GM21576 (cell line): Measurements from ENCODE around the gene SFTPA1.
"Not testable (repeated sequence)": the region's sequence is repeated elsewhere in the genome, so short reads cannot be mapped to it uniquely, and the experiment has no call there.

Experiments
- ATAC-seq: cut with Tn5 transposase; IDR thresholded peaks from one replicate; pipeline ENCODE4 v1.9.1; 2021; ENCODE audit warnings: mild to moderate bottlenecking, moderate library complexity; ENCODE audit not compliant: unreplicated experiment

SFTPA1 gene

GRCh38 chr10:79610601-79611191, at the start of gene SFTPA1:
TSS of gene SFTPA1 (plus strand) at chr10:79610939. CDS start at chr10:79611826, 887 bp downstream.
- no peak for ATAC-seq

GRCh38 chr10:79561257-79561656, 49.5 kb upstream of the SFTPA1 start:
- no peak for ATAC-seq

GRCh38 chr10:79562135-79562756, 48.5 kb upstream of the SFTPA1 start:
- peak; percentile 66 for ATAC-seq

- ATAC-seq = no peak
Measured at GRCh38 chr10:79563426-79563825, 47.3 kb upstream of the SFTPA1 start.

- not testable (repeated sequence) for ATAC-seq
Measured at GRCh38 chr10:79570624-79571023, 40.1 kb upstream of the SFTPA1 start.

- ATAC-seq = no peak
Measured at GRCh38 chr10:79579361-79579760, 31.4 kb upstream of the SFTPA1 start.

GRCh38 chr10:79581044-79581443, 29.7 kb upstream of the SFTPA1 start:
- no peak for ATAC-seq

GRCh38 chr10:79582096-79582495, 28.6 kb upstream of the SFTPA1 start:
- no peak for ATAC-seq

- not testable (repeated sequence) for ATAC-seq
Measured at GRCh38 chr10:79582954-79583353, 27.8 kb upstream of the SFTPA1 start.

- ATAC-seq = no peak
Measured at GRCh38 chr10:79583488-79584024, 27.2 kb upstream of the SFTPA1 start.

GRCh38 chr10:79585870-79586527, 24.7 kb upstream of the SFTPA1 start:
- no peak for ATAC-seq

GRCh38 chr10:79586933-79587332, 23.8 kb upstream of the SFTPA1 start:
- no peak for ATAC-seq

GRCh38 chr10:79588800-79589199, 21.9 kb upstream of the SFTPA1 start:
- no peak for ATAC-seq

- ATAC-seq = no peak
Measured at GRCh38 chr10:79593377-79593776, 17.4 kb upstream of the SFTPA1 start.

GRCh38 chr10:79594565-79594964, 16.2 kb upstream of the SFTPA1 start:
- not testable (repeated sequence) for ATAC-seq

- ATAC-seq = no peak
Measured at GRCh38 chr10:79595510-79595909, 15.2 kb upstream of the SFTPA1 start.

- ATAC-seq = not testable (repeated sequence)
Measured at GRCh38 chr10:79599644-79600043, 11.1 kb upstream of the SFTPA1 start.

- no peak for ATAC-seq
Measured at GRCh38 chr10:79601939-79602338, 8.8 kb upstream of the SFTPA1 start.

- no peak for ATAC-seq
Measured at GRCh38 chr10:79602953-79603352, 7.8 kb upstream of the SFTPA1 start.

- ATAC-seq = no peak
Measured at GRCh38 chr10:79604294-79604693, 6.4 kb upstream of the SFTPA1 start.

- no peak for ATAC-seq
Measured at GRCh38 chr10:79605308-79605707, 5.4 kb upstream of the SFTPA1 start.
